Mesothelial cell of epicardium (in vitro differentiated cells): ENCODE results near the gene HEBP1. TPM values are rescaled to one million over a fixed set of nuclear protein-coding genes. Genes with fewer than 3 reads are reported as not detected.
A peak's percentile ranks its signal among the peaks of the same experiment; 100 is the strongest.

Experiments used
- DNase-seq, 2 experiments: peaks; one replicate each; pipeline ENCODE4 v3.0.0; 2021; ENCODE audit warnings: low spot score in 2 of 2; ENCODE audit not compliant: unreplicated experiment in 2 of 2
- H3K27ac Mint-ChIP-seq: 2 replicates; pipeline ENCODE4 v1.8.0; 2021; ENCODE audit warnings: mixed read lengths
- H3K27me3 Mint-ChIP-seq: 2 replicates; pipeline ENCODE4 v1.8.0; 2021; ENCODE audit warnings: low read depth, mixed read lengths
- H3K36me3 Mint-ChIP-seq: 2 replicates; pipeline ENCODE4 v1.8.0; 2021; ENCODE audit warnings: mixed read lengths
- H3K4me1 Mint-ChIP-seq: 2 replicates; pipeline ENCODE4 v1.8.0; 2021; ENCODE audit warnings: mixed read lengths
- H3K4me3 Mint-ChIP-seq: 2 replicates; pipeline ENCODE4 v1.8.0; 2021; ENCODE audit warnings: mild to moderate bottlenecking, moderate library complexity, mixed read lengths
- H3K9me3 Mint-ChIP-seq: 2 replicates; pipeline ENCODE4 v1.8.0; 2021; ENCODE audit warnings: mixed read lengths
- CTCF ChIP-seq: fragments of 200-600 bp; sonication (generic); IDR thresholded peaks from one replicate; pipeline ENCODE4 v1.5.0; 2021; ENCODE audit warnings: antibody characterized with exemption; ENCODE audit not compliant: unreplicated experiment
- total RNA-seq: library from RNA; stranded (reverse); gene quantifications from 3 replicates; pipeline ENCODE4 v1.2.1, GENCODE V29; 2021

The HEBP1 gene
- total RNA-seq, 1 donor from 2014 or later = 55.0 TPM

GRCh38 chr12:13004986-13005385 lies 4.9 kb upstream of the HEBP1 start:
- no peaks in the 10 kb centered on the region for H3K9me3 Mint-ChIP-seq
- TF ChIP-seq CTCF = no peak
- H3K27ac Mint-ChIP-seq = no peak overlapping the region
- no peaks in the 10 kb centered on the region for H3K27me3 Mint-ChIP-seq
- H3K36me3 Mint-ChIP-seq = no peaks in the 10 kb centered on the region
- no peak for DNase-seq
- H3K4me3 Mint-ChIP-seq = no peak overlapping the region
- H3K4me1 Mint-ChIP-seq = peaks cover 36% of the 10 kb centered on the region

GRCh38 chr12:13004361-13004760 lies 4.3 kb upstream of the HEBP1 start:
- H3K4me3 Mint-ChIP-seq = no peak overlapping the region
- TF ChIP-seq CTCF = no peak
- no peaks in the 10 kb centered on the region for H3K9me3 Mint-ChIP-seq
- no peaks in the 10 kb centered on the region for H3K36me3 Mint-ChIP-seq
- no peak for DNase-seq
- no peaks in the 10 kb centered on the region for H3K27me3 Mint-ChIP-seq
- no peak overlapping the region for H3K27ac Mint-ChIP-seq
- H3K4me1 Mint-ChIP-seq = peaks cover 41% of the 10 kb centered on the region

- Mint-ChIP-seq H3K36me3 (no peaks in the 10 kb centered on the region), H3K9me3 (no peaks in the 10 kb centered on the region), H3K4me3 (peak overlapping the region; percentile 82), H3K27ac (no peak overlapping the region), H3K27me3 (no peaks in the 10 kb centered on the region), H3K4me1 (peaks cover 54% of the 10 kb centered on the region)
- DNase-seq = no peak
- no peak for TF ChIP-seq CTCF
These were observed 2.4 kb upstream of the HEBP1 start for GRCh38 chr12:13002301-13003097.

- H3K4me3 Mint-ChIP-seq = peak overlapping the region; percentile 82
- H3K9me3 Mint-ChIP-seq = no peaks in the 10 kb centered on the region
- peak overlapping the region; percentile 82 for H3K27ac Mint-ChIP-seq
- H3K27me3 Mint-ChIP-seq = no peaks in the 10 kb centered on the region
- TF ChIP-seq CTCF = no peak
- H3K36me3 Mint-ChIP-seq = no peaks in the 10 kb centered on the region
- peaks cover 52% of the 10 kb centered on the region for H3K4me1 Mint-ChIP-seq
- DNase-seq = no peak
These were observed 1.6 kb upstream of the HEBP1 start for GRCh38 chr12:13001775-13002040.

GRCh38 chr12:13000925-13001774 lies 1.1 kb upstream of the HEBP1 start:
- no peaks in the 10 kb centered on the region for H3K9me3 Mint-ChIP-seq
- peaks cover 55% of the 10 kb centered on the region for H3K4me1 Mint-ChIP-seq
- H3K27ac Mint-ChIP-seq = peak overlapping the region; percentile 91
- H3K4me3 Mint-ChIP-seq = peak overlapping the region; percentile 97
- peak; percentile 28 to 71 for DNase-seq
- H3K36me3 Mint-ChIP-seq = no peaks in the 10 kb centered on the region
- TF ChIP-seq CTCF = no peak
- H3K27me3 Mint-ChIP-seq = no peaks in the 10 kb centered on the region
